ENCODE data around the gene PARP1. TPM values are rescaled to one million over a fixed set of nuclear protein-coding genes. Genes with fewer than 3 reads are reported as not detected.
"Not testable (repeated sequence)": the region's sequence is repeated elsewhere in the genome, so short reads cannot be mapped to it uniquely, and the experiment has no call there.

Gene PARP1
- total RNA-seq, 1 donor from 2014 or later, result 87.1 TPM

DNA sequence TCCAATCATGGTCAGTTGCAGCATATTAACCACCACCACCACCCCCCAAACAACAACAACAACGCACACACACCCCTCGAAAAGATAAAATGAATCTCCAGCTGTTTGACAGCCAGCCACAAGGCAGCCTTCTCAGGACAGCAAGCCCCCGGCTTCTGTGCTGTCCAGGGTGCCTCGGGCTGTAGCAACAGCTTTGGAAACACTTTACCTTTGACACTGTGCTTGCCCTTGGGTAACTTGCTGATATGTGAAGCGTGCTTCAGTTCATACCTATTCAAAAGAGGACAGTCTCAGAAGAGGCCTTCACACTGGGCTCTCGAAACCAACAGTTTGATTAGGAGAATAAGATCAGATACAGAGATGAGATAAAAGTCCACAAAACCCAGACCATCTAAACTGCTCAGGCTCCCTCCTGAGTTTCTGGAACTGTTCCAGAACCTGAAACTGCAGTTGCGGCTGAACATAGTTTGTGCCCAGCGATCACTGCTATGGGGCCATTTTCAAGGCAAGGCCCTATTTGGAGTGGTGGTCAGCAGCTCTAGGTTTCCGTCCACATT, 44.9 kb downstream of the PARP1 start:
- intact Hi-C loops (cut with DNase I), result no loop called here
- no peak for DNase-seq (ENCODE audit: low spot score)

DNA sequence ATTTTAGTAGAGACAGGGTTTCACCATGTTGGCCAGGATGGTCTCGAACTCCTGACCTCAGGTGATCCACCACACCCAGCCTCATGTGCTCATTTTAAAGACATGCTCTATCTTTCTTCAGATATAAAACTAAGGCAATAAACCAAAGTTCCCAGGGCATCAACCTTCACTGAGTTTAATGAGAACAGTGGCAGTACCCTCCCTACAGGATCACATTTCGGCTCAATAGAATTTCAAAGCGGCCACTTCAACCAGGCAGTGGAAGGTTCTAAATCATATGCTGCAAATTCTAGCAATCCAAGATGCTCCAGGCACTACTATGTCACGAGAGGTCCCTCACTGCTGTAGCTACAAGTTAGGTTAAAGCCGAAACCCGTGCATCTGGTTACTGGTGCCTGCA, 45.5 kb downstream of the PARP1 start:
- no peak for DNase-seq (ENCODE audit: low spot score)
- intact Hi-C loops (cut with DNase I), result no loop called here

DNA sequence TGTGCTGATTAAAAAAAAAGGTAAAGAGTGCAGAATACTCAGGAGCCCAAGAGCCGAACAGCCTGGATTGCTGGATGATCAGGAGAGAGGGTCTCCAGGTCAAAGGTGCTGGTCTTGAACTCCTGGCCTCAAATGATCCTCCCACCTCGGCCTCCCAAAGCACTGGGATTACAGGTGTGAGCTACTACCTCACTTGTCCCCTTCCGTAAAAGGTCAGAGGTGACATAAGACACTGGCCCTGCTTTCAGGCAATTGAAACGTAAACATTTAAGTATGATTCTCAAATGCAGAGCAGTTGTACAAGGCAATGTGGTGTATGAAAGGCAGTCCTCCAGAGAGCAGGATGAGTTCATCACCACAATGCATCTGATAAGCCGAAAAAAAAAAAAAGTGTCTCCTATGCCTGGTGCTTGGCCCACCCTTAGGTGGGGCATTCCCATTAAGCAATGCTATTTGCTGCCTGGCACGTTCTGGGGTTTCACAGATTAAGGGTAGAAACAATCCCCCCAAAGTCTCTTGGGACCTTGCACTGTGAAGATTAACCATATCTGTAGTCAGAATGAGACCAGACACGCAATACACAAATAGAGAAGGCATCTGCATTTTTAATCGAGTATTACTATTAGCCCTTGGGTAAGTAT, 47.7 kb downstream of the PARP1 start:
- intact Hi-C loops (cut with DNase I), result no loop called here
- no peak for DNase-seq (ENCODE audit: low spot score)

DNA sequence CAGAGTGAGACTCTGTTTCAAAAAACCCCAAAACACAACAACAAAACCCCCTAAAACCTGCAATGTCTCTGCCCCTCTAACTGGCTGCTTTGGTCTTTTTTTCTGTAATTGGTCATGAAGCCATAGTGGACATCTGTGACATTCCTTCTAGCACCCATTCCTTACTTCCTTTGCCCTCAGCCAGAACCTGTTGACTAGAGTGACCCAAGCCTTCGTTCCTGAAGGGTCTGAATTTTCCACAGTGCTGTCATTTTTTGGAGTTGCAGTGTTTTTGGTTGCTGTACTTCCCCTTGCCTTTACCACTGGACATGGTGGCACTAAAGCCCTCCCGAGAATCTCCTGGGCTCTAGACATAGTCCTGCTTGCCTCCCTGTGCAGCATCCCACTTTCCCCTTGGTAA, 50.5 kb downstream of the PARP1 start:
- DNase-seq (ENCODE audit: low spot score), result no peak
- intact Hi-C loops (cut with DNase I), result no loop called here

DNA sequence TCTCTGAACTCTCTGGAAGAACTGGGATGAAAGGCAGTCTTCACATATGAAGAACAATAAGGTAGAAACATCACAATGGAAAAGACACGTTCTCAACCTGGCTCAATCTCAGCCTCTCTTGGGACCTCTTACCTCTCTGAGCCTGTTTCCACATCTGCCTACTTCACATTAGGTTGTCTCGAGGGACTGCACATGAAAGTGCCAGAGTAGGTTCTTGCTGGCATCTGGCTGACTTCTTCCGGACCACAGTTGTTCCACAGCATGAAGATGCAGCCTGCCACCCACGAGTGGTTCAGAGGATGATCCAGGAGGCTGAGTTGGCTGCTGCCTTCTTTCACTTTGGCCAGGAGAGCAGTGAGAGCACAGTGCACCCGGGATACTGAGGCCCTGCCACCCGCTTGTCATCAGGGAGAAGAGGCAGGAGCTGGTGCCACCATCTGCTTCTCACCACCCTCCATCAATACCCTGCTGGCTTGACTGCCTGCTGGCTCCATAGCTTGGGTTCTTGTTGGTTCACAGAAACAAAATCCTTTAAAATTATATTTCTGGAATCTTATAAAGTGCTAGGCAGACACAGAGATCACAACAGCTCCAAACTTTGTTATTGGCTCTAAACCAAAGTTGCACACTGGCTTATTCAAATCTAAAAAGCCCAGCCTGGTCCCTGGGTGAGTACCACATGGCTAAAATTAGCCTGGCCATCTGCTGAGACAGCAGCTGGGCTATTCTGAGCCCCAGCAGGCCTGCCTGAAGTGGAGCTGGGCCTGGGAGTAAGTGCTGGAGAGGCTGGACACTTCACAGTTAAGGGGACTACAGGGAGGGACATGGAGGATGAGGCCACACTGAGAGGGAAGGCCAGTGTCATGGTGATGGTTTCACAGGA, 52.0 kb downstream of the PARP1 start:
- no peak for DNase-seq (ENCODE audit: low spot score)
- intact Hi-C loops (cut with DNase I), result no loop called here

DNA sequence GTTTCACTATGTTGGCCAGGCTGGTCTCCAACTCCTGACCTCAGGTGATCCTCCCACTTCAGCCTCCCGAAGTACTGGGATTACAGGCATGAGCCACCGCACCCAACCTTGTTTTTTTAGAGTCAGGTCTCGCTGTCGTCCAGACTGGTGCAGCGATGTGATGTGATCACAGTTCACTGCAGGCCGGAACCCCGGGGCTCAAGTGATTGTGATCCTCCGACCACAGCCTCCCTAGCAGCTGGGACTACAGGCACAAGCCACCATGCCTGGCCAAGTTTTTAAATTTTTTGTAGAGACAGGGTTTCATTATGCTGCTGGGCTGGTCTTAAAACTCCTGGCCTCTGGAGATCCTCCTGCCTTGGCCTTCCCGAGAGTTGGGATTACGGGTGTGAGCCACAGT, 52.9 kb downstream of the PARP1 start:
- intact Hi-C loops (cut with DNase I), result no loop called here
- DNase-seq (ENCODE audit: low spot score), result no peak

DNA sequence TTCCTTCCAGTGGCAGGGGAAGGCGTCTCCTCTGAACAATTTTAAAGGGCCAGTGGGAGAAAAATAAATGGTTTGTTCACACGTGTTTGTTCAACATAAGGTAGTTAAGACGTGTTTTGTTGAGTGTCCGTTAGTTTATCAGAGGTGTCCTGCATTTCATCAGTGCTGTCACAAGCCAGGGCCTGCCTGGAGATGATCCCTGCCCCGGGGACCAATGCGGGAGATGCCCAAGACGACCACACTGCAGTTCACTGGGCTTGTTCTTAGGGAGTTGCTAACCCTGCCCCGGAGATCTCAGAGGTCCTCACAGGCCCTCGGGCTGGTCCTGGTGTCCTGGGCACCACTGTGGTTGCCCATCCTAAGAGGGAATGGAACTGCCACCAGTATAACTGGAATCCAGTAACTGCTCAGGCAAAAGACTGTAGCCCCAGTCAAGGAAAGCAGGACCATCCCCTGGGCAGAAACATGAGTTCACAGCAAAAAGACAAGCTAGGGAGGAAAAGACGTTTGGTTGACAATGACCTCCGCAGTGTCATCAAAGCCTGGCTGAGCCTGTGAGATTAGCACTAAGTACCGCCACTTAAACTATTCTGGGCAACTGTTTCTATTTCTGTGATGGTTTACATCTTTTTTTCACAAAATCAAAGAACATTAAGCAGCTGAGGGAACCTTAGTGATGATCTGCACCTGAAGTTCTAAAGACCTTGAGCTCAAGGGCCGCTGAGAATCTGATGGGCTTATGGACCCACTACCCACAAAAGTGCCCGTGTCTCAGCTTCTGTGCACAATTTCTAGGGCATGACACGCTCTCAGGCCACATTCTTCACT, 54.0 kb downstream of the PARP1 start:
- intact Hi-C loops (cut with DNase I), result no loop called here
- DNase-seq (ENCODE audit: low spot score), result no peak

DNA sequence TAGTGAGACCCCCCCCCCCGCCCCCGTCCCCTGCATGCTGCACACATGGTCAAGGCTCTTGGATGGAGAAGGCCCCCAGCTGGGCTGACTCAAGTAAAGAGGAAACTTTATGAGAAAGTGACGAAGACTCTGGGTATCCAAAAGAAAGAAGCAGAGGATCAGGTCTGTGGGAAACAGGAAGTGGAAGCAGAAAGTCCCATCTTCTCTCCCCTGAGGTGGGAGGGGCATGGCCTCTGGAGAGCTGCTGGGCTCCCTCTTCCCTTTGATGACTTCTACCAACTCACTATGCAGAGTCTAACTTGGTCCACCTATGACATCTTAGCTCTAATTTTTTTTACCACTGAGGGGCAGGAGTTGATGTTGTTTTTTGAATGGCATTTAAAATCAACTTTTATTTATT, 56.2 kb downstream of the PARP1 start:
- no peak for DNase-seq (ENCODE audit: low spot score)
- intact Hi-C loops (cut with DNase I), result no loop called here

DNA sequence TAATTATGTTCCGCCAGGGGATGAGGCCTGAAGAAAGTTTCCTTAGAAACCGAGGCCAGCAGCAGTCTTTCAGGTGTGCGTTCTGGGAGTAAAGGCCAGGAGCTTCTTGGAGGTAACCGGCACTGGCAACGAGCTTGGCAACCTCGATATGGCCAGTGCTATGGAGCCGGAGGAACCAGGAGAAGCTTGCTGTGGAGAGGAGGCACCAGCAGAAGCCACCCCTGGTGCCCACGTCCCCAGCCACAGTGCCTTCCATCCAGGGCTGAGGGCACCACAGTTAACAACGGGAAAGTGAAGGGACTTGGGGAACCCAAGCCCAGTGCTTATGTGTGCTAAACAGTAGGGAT, 57.4 kb downstream of the PARP1 start:
- intact Hi-C loops (cut with DNase I), result no loop called here
- no peak for DNase-seq (ENCODE audit: low spot score)

DNA sequence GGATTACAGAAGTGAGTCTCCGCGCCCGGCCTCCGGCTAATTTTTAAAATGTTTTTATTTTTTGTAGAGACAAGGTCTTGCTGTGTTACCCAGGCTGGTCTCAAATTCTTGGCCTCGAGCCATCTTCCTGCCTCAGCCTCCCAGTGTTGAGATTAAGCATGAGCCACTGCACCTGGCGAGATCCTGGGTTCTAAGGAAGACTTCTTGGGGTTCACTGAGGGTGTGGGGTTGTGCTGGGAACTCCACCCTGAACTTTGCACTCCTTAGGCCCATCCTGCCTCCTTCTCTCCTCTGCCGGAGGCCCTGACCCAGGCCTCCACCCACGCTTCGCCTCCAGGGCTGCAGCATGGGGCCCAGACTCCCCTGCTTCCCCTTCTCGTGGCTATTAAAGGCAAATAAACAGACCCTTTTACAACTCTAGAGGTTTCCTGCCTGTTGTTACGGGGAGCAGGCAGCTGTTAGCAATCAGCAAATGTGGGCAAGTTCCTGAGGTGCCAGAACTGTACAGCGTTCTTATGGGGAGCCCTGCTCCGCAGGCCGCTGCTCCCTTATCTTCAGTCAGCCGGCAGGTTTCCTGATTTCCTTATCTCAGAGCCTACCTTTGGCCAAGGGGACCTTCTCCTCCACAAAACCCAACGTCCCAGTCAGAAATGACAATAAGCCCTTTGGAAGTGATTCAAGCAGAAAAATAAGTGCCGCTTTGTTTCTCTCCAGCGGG, 57.9 kb downstream of the PARP1 start:
- intact Hi-C loops (cut with DNase I), result no loop called here
- DNase-seq (ENCODE audit: low spot score), result no peak

DNA sequence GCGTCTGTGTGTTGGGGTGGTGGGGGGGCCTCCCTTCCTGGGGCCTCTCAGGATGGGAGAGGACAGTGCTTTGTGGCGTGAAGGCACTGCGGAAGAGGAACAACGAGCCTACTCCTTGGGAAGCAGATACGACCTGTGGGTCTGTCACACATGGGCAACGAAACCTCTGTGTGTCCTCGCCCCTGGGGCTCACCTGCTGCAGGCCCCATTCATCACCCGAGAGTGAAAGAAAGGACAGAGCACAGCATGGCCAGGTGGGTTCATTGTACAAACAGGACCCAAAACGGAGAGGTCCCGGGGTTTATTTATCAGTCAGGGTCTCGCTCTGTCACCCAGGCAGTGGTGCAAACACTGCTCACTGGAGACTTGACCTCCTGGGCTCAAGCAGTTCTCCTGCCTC, 58.8 kb downstream of the PARP1 start:
- no peak for DNase-seq (ENCODE audit: low spot score)
- intact Hi-C loops (cut with DNase I), result no loop called here

DNA sequence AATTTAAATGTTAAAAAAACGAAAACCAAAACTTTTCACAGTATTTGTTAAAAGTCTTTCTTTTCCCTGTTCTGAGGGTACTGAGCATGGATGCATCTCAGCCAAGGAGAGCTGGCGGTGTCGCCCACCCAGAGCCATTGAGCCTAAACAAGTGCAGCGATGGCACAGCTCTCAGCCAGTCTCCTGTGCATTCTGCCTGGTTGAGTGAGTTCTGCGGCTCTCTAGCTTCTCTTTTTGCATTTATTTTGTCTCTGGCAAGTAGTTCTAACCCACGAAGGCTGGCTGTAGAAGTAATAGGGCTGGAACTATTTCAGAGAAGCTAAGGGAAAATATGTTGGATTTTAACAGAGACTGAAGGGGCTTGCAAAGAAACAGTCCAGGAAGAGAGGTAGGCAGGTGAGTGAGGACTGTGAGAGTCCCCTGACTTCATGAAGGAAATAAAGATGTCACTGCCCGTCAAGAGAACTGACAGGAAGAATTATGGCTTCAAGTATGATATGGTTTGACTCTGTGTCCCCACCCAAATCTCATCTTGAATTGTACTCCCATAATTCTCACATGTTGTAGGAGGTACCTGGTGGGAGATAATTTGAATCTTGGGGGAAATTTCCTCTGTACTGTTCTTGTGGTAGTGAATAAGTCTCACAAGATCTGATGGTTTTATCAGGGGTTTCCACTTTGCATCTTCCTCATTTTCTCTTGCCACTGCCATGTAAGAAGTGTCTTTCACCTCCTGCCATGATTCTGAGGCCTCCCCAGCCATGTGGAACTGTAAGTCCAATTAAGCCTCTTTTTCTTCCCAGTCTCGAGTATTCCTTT, 63.2 kb downstream of the PARP1 start:
- intact Hi-C loops (cut with DNase I), result no loop called here
- DNase-seq (ENCODE audit: low spot score), result no peak

DNA sequence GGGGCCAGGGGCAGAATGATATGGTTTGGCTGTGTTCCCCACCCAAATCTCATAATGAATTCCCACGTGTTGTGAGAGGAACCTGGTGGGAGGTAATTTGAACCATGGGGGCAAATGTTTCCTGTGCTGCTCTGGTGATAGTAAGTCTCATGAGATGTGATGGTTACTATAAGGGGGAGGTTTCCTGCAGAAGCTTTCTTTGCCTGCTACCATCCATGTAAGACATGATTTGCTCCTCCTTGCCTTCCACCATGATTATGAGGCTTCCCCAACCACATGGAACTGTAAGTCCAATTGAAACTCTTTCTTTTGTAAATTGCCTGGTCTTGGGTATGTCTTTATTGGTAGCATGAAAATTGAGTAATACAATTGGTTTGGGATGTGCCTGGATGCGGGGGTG, 65.2 kb downstream of the PARP1 start:
- DNase-seq (ENCODE audit: low spot score), result no peak
- intact Hi-C loops (cut with DNase I), result no loop called here

DNA sequence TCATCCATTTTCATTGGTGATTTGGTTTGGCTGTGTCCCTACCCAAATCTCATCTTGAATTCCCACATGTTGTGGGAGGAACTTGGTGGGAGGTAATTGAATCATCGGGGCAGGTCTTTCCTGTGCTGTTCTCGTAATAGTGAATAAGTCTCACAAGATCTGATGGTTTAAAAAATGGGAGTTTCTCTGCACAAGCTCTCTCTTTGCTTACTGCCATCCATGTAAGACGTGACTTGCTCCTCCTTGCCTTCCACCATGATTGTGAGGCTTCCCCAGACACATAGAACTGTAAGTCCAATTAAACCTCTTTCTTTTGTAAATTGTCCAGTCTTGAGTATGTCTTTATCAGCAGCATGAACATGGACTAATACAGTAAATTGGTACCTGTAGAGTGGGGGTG, 67.8 kb downstream of the PARP1 start:
- DNase-seq (ENCODE audit: low spot score); intact Hi-C loops (cut with DNase I): not testable (repeated sequence)

DNA sequence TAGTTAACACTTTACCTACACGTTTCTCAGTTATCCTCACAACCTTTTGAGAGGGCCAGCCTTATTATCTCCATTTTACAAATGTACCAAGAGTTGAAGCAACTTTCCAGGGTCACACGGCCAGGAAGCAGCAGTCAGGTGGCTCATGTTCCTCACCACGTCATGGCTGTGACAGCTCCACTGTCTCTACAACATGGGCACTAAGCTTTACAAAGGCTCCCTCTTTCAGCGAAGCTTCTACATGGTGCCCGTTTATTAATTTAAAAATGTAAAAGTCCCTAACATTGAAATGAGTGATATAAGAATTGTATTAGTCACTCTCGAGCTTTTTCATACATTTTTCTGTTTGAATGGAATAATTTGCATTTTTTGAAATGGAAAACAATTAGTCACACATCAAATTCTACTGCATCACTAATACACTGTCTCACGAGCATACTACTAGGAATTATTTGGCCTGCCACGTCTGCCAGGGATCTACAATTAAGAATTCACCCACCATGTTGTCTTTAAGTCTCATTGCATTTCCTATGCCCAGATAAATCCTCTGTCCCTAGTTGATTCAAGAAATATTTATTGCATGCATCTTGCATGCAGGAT, 70.5 kb downstream of the PARP1 start:
- intact Hi-C loops (cut with DNase I), result no loop called here

DNA sequence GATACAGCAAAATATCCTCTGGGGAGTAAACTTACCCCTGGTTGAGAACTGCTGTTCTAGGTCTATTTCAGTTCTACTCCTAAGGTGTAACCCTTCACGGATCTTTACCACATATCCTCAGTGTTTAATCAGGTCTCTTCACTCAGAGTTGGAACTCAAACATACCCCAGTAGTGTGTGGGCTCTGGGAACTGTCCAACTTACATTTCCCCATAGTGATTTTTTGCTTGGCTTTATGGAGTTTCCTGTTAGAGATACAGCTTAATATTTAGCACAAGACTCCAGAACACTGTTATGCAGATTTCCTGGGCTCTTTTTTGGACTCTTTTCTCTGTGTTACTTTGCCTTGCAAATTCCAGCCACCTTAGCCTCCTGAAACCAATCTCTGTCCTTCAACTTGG, 72.2 kb downstream of the PARP1 start:
- no peak for DNase-seq (ENCODE audit: low spot score)
- intact Hi-C loops (cut with DNase I), result no loop called here

More for the DNA sequence above, 70.5 kb downstream of the PARP1 start:
- no peak for DNase-seq (ENCODE audit: low spot score)

DNA sequence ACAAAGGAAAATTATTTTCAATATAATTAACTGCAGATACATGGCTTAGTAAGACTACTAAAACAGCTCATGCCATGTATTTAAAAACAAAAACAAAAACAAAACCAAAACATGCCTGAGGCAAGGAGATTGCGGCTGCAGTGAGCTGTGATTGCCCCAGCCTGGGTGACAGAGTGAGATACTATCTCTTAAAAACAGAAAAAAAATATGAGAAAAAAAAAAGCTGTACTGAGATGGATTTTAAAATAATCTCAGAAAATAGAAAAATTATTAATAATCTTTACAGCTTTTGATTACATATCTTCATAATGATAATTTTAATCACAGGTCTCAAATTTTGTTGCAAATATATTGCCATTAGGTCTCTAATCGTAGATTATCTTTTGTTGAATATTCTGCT, 74.9 kb downstream of the PARP1 start:
- DNase-seq (ENCODE audit: low spot score), result no peak
- intact Hi-C loops (cut with DNase I), result loop anchor here (5.0 kb wide), 2 partner anchors 131 to 206 kb away; no protein-coding TSS in a partner anchor

DNA sequence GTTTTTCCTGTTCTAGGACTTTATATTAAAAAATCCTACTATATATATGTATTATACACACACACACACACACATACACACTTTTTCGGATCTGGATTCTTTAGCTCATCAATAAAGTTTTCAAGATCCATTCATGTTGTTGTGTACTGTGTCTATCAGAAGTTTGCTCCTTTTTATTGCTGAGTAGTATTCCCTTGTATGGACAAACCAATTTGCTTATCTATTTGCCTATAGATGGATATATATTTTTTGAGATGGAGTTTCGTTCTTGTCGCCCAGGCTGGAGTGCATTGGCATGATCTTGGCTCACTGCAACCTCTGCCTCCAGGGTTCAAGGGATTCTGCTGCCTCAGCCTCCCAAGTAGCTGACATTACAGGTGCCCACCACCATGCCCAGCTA, 78.7 kb downstream of the PARP1 start:
- DNase-seq (ENCODE audit: low spot score), result no peak
- intact Hi-C loops (cut with DNase I), result no loop called here
